GM18861 (cell line): ENCODE results near the gene IQSEC1.

Experiments used
- ATAC-seq: cut with Tn5 transposase; IDR thresholded peaks from one replicate; pipeline ENCODE4 v1.9.1; 2021; ENCODE audit not compliant: unreplicated experiment

IQSEC1 gene

GRCh38 chr3:12852201-12852600 lies 221.0 kb downstream of the IQSEC1 start:
- no peak for ATAC-seq
